Measurements from ENCODE around the gene TUBA1C. TPM values are rescaled to one million over a fixed set of nuclear protein-coding genes. Genes with fewer than 3 reads are reported as not detected.

Gene TUBA1C
- total and polyA plus RNA-seq, 9 of the 15 experiments (the other 6 are each of a cell fraction or from before 2014, with no cell fraction given), result 755 to 3,012 (median 914) TPM

DNA sequence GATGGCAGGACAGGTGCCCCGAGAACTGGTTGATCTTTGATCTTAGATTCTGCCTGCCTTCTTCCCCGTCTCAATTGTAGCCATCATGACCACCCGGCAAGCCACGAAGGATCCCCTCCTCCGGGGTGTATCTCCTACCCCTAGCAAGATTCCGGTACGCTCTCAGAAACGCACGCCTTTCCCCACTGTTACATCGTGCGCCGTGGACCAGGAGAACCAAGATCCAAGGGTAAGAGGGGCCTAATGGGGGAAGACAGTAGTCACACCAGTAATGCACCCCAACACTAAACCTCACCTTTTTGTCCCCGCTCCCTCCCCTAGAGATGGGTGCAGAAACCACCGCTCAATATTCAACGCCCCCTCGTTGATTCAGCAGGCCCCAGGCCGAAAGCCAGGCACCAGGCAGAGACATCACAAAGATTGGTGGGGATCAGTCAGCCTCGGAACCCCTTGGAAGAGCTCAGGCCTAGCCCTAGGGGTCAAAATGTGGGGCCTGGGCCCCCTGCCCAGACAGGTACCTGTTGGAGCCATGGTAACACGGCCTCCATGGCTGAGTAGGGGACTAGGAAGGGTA lies 58.7 kb downstream of the TUBA1C start (continued):
- TF ChIP-seq, protein P1, sequence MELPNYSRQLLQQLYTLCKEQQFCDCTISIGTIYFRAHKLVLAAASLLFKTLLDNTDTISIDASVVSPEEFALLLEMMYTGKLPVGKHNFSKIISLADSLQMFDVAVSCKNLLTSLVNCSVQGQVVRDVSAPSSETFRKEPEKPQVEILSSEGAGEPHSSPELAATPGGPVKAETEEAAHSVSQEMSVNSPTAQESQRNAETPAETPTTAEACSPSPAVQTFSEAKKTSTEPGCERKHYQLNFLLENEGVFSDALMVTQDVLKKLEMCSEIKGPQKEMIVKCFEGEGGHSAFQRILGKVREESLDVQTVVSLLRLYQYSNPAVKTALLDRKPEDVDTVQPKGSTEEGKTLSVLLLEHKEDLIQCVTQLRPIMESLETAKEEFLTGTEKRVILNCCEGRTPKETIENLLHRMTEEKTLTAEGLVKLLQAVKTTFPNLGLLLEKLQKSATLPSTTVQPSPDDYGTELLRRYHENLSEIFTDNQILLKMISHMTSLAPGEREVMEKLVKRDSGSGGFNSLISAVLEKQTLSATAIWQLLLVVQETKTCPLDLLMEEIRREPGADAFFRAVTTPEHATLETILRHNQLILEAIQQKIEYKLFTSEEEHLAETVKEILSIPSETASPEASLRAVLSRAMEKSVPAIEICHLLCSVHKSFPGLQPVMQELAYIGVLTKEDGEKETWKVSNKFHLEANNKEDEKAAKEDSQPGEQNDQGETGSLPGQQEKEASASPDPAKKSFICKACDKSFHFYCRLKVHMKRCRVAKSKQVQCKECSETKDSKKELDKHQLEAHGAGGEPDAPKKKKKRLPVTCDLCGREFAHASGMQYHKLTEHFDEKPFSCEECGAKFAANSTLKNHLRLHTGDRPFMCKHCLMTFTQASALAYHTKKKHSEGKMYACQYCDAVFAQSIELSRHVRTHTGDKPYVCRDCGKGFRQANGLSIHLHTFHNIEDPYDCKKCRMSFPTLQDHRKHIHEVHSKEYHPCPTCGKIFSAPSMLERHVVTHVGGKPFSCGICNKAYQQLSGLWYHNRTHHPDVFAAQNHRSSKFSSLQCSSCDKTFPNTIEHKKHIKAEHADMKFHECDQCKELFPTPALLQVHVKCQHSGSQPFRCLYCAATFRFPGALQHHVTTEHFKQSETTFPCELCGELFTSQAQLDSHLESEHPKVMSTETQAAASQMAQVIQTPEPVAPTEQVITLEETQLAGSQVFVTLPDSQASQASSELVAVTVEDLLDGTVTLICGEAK (IDR thresholded peaks at IDR 0.05), result no peak
- TF ChIP-seq, protein P1 (CRISPR knock-in tag; IDR thresholded peaks at IDR 0.05), result no peak
- TF ChIP-seq CHD4 (IDR thresholded peaks at IDR 0.05; ENCODE audit: insufficient read depth, insufficient replicate concordance, low read depth, low read length, poor library complexity, severe bottlenecking) (no peak), TFAM (CRISPR knock-in tag; conservative IDR thresholded peaks at IDR 0.05) (no peak), BRD9 (IDR thresholded peaks at IDR 0.05; ENCODE audit: low read depth, partially characterized antibody) (peak; percentile 4), ZNF695 (CRISPR knock-in tag; IDR thresholded peaks at IDR 0.05) (no peak), SMAD1 (IDR thresholded peaks at IDR 0.05; ENCODE audit: low read depth, low read length, partially characterized antibody) (peak; percentile 4)
- TF ChIP-seq, protein P2, sequence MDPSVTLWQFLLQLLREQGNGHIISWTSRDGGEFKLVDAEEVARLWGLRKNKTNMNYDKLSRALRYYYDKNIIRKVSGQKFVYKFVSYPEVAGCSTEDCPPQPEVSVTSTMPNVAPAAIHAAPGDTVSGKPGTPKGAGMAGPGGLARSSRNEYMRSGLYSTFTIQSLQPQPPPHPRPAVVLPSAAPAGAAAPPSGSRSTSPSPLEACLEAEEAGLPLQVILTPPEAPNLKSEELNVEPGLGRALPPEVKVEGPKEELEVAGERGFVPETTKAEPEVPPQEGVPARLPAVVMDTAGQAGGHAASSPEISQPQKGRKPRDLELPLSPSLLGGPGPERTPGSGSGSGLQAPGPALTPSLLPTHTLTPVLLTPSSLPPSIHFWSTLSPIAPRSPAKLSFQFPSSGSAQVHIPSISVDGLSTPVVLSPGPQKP (CRISPR knock-in tag; IDR thresholded peaks at IDR 0.05), result no peak

Data from K562 (cell line).